ENCODE results near the gene HS3ST1. TPM values are rescaled to one million over a fixed set of nuclear protein-coding genes. Genes with fewer than 3 reads are reported as not detected.
"Not testable (repeated sequence)": the region's sequence is repeated elsewhere in the genome, so short reads cannot be mapped to it uniquely, and the experiment has no call there.

Gene HS3ST1
- total RNA-seq, 1 experiment from 2014 or later = 4.2 TPM

- POLR2A ChIA-PET (ENCODE audit: unreplicated experiment) = no interaction called here
- H3K27me3 ChIP-seq (ENCODE audit: low read length) = no peaks in the 10 kb centered on the region
- intact Hi-C loops (cut with micrococcal nuclease) = no loop called here
- H3K4me1 ChIP-seq (ENCODE audit: insufficient read depth, low read length) = peaks cover 12% of the 10 kb centered on the region; the same call in 1 of the 2 replicates
- no peaks in the 10 kb centered on the region for H3K79me2 ChIP-seq (ENCODE audit: low read length)
- no TSS peak for BruUV-seq (replicated peaks)
- no peak for DNase-seq
- ATAC-seq = no peak
- no peak overlapping the region for H2AFZ ChIP-seq (ENCODE audit: low read length)
- TF ChIP-seq CTCF (conservative IDR thresholded peaks at IDR 0.05; ENCODE audit: low read depth, low read length) (no peak), EZH2 (IDR thresholded peaks at IDR 0.05; ENCODE audit: low read length, unreplicated experiment) (no peak), EZH2phosphoT487 (IDR thresholded peaks at IDR 0.05; ENCODE audit: borderline replicate concordance, low read length) (no peak)
- no peak overlapping the region for H3K9ac ChIP-seq (ENCODE audit: low read length)
- H3K4me2 ChIP-seq (ENCODE audit: low read length) = no peak overlapping the region
- H4K20me1 ChIP-seq (ENCODE audit: low read length) = no peaks in the 10 kb centered on the region
- H3F3A ChIP-seq (ENCODE audit: low read length, unreplicated experiment) = no peaks in the 10 kb centered on the region
- CTCF ChIA-PET = no interaction called here
- no peak overlapping the region for H3K27ac ChIP-seq (ENCODE audit: low read length)
- no peaks in the 10 kb centered on the region for H3K36me3 ChIP-seq (ENCODE audit: low read depth, low read length)
- no peaks in the 10 kb centered on the region for H3K9me2 ChIP-seq (replicated peaks; ENCODE audit: low read length)
- no peak overlapping the region for H3K4me3 ChIP-seq (ENCODE audit: low read length)
- H3K9me3 ChIP-seq (ENCODE audit: low read length) = no peaks in the 10 kb centered on the region
Observed at GRCh38 chr4:11393551-11393950, 35.1 kb downstream of the HS3ST1 start.

GRCh38 chr4:11384072-11384471 is 44.6 kb downstream of the HS3ST1 start:
- H2AFZ ChIP-seq (ENCODE audit: low read length); DNase-seq; H4K20me1 ChIP-seq (ENCODE audit: low read length); H3K9me3 ChIP-seq (ENCODE audit: low read length); H3K9ac ChIP-seq (ENCODE audit: low read length); ATAC-seq; BruUV-seq (replicated peaks); intact Hi-C loops (cut with micrococcal nuclease); POLR2A ChIA-PET (ENCODE audit: unreplicated experiment); H3K27ac ChIP-seq (ENCODE audit: low read length); H3K4me2 ChIP-seq (ENCODE audit: low read length); H3K79me2 ChIP-seq (ENCODE audit: low read length); H3K27me3 ChIP-seq (ENCODE audit: low read length); H3K36me3 ChIP-seq (ENCODE audit: low read depth, low read length); H3F3A ChIP-seq (ENCODE audit: low read length, unreplicated experiment); CTCF ChIA-PET; H3K9me2 ChIP-seq (replicated peaks; ENCODE audit: low read length); H3K4me1 ChIP-seq (ENCODE audit: insufficient read depth, low read length); H3K4me3 ChIP-seq (ENCODE audit: low read length): not testable (repeated sequence)

GRCh38 chr4:11376571-11376970 is 52.1 kb downstream of the HS3ST1 start:
- Histone ChIP-seq H3K4me3 (ENCODE audit: low read length) (no peak overlapping the region), H3K9me2 (replicated peaks; ENCODE audit: low read length) (no peaks in the 10 kb centered on the region), H3K79me2 (ENCODE audit: low read length) (no peaks in the 10 kb centered on the region), H3K4me1 (ENCODE audit: insufficient read depth, low read length) (no peaks in the 10 kb centered on the region), H3K27me3 (ENCODE audit: low read length) (no peaks in the 10 kb centered on the region), H3K27ac (ENCODE audit: low read length) (no peak overlapping the region), H4K20me1 (ENCODE audit: low read length) (no peaks in the 10 kb centered on the region), H3K36me3 (ENCODE audit: low read depth, low read length) (no peaks in the 10 kb centered on the region), H3K4me2 (ENCODE audit: low read length) (no peak overlapping the region), H3F3A (ENCODE audit: low read length, unreplicated experiment) (no peaks in the 10 kb centered on the region), H3K9ac (ENCODE audit: low read length) (no peak overlapping the region), H2AFZ (ENCODE audit: low read length) (no peak overlapping the region), H3K9me3 (ENCODE audit: low read length) (no peaks in the 10 kb centered on the region)
- TF ChIP-seq EZH2phosphoT487 (IDR thresholded peaks at IDR 0.05; ENCODE audit: borderline replicate concordance, low read length) = no peak
- no peak for TF ChIP-seq EZH2 (IDR thresholded peaks at IDR 0.05; ENCODE audit: low read length, unreplicated experiment)
- no peak for TF ChIP-seq CTCF (conservative IDR thresholded peaks at IDR 0.05; ENCODE audit: low read depth, low read length)
- no TSS peak for BruUV-seq (replicated peaks)
- ATAC-seq = no peak
- no peak for DNase-seq
- ChIA-PET POLR2A (ENCODE audit: unreplicated experiment) (no interaction called here), CTCF (no interaction called here)
- intact Hi-C loops (cut with micrococcal nuclease) = no loop called here

Measured in PC-3 (cell line).